ENCODE measurements around the gene UNKL.

GRCh38 chr16:1449201-1449788 lies 34.8 kb upstream of the UNKL start:
- TF ChIP-seq CTCF (IDR thresholded peaks at IDR 0.05): no peak
- TF ChIP-seq POLR2A (IDR thresholded peaks at IDR 0.05): no peak
